Measurements from ENCODE around the gene RBPJL.

The RBPJL gene

DNA sequence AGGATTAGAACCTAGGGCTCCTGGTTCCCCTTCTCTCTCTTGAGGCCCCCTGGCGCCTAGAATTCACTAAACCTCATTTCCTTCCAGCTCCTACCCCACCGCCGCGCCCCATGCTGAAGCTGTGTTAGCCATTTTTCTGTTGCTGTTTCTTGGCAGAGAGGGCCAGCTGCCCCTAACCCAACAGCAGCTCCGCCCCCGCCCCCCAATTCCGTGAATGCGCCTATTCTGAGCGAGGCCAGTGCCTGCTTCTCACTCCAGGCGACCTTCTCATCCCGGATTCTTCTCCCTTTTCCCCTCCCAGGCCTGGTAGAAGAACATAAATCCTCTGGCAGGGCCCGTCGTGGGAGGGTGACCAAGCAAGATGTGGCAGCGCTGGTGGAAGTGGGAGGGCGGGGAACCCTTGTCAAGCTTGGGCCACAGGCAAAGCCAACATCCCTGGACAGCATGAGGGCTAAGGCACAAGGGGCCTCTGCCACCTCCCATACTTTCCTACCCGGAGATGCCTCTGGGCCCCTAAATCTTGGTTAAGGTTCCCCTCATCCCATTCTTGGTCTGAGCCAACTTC lies 518 bp downstream of the RBPJL start:
- no peak overlapping the region for H3K27ac ChIP-seq (ENCODE audit: low read length)
- no peak overlapping the region for H3K9ac ChIP-seq (ENCODE audit: low read length in 2 of 2)
- H3K27me3 ChIP-seq (ENCODE audit: control insufficient read depth in 1 of 2, insufficient read depth in 2 of 2, low read length in 2 of 2): peaks cover 41 to 49% of the 10 kb centered on the region in 2 donors
- no peak overlapping the region for H3K4me3 ChIP-seq (ENCODE audit: low read length in 2 of 2)
- H3K4me1 ChIP-seq (ENCODE audit: control insufficient read depth, insufficient read depth, low read length): peaks cover 6% of the 10 kb centered on the region
- H3K36me3 ChIP-seq (ENCODE audit: control insufficient read depth in 2 of 2, insufficient read depth in 2 of 2, low read length in 2 of 2): no peaks in the 10 kb centered on the region
- no peaks in the 10 kb centered on the region for H3K9me3 ChIP-seq (ENCODE audit: control insufficient read depth in 2 of 2, low read length in 2 of 2)

DNA sequence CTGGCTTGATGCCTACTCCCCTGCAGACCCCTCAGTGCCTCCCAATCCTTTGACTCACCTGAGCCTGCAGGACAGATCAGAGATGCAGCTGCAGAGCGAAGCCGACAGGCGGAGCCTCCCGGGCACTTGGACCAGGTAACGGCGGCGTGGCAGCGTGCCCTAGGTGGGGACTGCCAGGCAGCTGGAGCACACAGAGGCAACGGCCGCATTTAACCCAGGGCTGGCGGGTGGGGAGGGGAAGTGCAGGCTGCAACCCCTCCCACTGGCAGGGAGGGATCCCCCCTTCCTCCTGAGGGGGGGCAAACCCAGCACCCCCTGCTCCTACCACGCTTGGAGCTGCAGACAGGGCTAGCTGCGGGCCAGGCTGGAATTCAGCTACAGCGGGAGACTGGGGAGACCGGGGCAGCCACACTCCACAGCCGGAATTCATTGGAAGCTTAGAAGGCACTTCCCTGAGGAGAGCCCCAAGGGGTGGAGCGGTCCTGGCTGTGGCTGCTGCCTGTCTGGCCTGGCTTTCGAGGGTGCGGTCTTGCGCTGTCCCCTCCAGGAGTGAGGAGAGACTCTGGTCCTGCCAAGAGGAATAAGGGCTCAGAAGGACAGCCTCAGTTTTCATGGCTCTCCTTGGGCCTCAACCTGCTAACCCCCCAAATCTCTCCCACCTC lies 1.6 kb downstream of the RBPJL start, which contains the start of gene MATN4:
MATN4 (minus strand) TSS at position 183 of the 662 bp plus-strand sequence. CDS start 2,717 bp downstream, outside the sequence.
- H3K36me3 ChIP-seq (ENCODE audit: control insufficient read depth in 2 of 2, insufficient read depth in 2 of 2, low read length in 2 of 2): no peaks in the 10 kb centered on the region
- H3K9ac ChIP-seq (ENCODE audit: low read length in 2 of 2): no peak within 1 kb of the TSS
- H3K4me1 ChIP-seq (ENCODE audit: control insufficient read depth, insufficient read depth, low read length): peaks cover 6% of the 10 kb centered on the region
- no peaks in the 10 kb centered on the region for H3K9me3 ChIP-seq (ENCODE audit: control insufficient read depth in 2 of 2, low read length in 2 of 2)
- peaks cover 41 to 50% of the 10 kb centered on the region in 2 donors for H3K27me3 ChIP-seq (ENCODE audit: control insufficient read depth in 1 of 2, insufficient read depth in 2 of 2, low read length in 2 of 2)
- no peak within 1 kb of the TSS for H3K4me3 ChIP-seq (ENCODE audit: low read length in 2 of 2)
- no peak within 1 kb of the TSS for H3K27ac ChIP-seq (ENCODE audit: low read length)

- Histone ChIP-seq H3K4me1 (ENCODE audit: control insufficient read depth, insufficient read depth, low read length) (peaks cover 6% of the 10 kb centered on the region), H3K27ac (ENCODE audit: low read length) (no peak overlapping the region), H3K36me3 (ENCODE audit: control insufficient read depth in 2 of 2, insufficient read depth in 2 of 2, low read length in 2 of 2) (no peaks in the 10 kb centered on the region), H3K27me3 (ENCODE audit: control insufficient read depth in 1 of 2, insufficient read depth in 2 of 2, low read length in 2 of 2) (peaks cover 39 to 48% of the 10 kb centered on the region in 2 donors), H3K4me3 (ENCODE audit: low read length in 2 of 2) (no peak overlapping the region), H3K9ac (ENCODE audit: low read length in 2 of 2) (no peak overlapping the region), H3K9me3 (ENCODE audit: control insufficient read depth in 2 of 2, low read length in 2 of 2) (no peaks in the 10 kb centered on the region)
These were observed 2.4 kb downstream of the RBPJL start for GRCh38 chr20:45309075-45309474.

DNA sequence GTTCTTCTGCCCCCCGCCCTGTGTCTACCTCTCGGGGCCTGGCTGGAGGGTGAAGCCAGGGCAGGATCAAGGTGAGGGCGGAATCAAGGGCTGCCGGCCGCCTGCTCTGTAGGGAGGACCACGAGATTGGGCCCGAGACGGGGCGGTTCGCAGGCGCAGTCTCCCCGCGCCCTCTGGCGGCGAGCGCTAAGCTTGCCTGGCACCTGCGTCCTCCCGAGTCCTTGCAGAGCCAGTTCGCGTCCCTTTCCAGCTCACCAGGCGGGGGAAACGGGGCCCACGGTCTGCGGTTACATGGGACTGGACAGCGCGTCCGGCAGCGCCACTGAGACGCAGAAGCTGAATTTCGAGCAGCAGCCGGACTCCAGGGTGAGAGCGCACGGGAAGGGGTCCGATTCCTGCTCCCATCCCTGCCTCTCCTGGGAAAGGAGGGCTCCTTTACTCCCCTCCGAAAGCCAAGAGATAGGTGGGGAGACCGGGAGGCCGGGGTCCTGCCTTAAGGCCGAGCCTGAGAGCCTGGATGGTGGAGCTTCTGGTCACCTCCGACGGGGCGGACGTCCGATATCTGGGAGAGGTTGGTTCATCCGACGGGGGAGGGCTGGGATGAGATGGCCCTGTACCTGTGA lies 5.1 kb downstream of the RBPJL start:
- H3K4me1 ChIP-seq (ENCODE audit: control insufficient read depth, insufficient read depth, low read length): peaks cover 3% of the 10 kb centered on the region
- H3K4me3 ChIP-seq (ENCODE audit: low read length in 2 of 2): peak overlapping the region in 1 of 2 donors; percentile 8
- H3K27ac ChIP-seq (ENCODE audit: low read length): no peak overlapping the region
- H3K9me3 ChIP-seq (ENCODE audit: control insufficient read depth in 2 of 2, low read length in 2 of 2): no peaks in the 10 kb centered on the region
- H3K36me3 ChIP-seq (ENCODE audit: control insufficient read depth in 2 of 2, insufficient read depth in 2 of 2, low read length in 2 of 2): no peaks in the 10 kb centered on the region
- no peak overlapping the region for H3K9ac ChIP-seq (ENCODE audit: low read length in 2 of 2)
- peaks cover 41 to 42% of the 10 kb centered on the region in 2 donors for H3K27me3 ChIP-seq (ENCODE audit: control insufficient read depth in 1 of 2, insufficient read depth in 2 of 2, low read length in 2 of 2)

DNA sequence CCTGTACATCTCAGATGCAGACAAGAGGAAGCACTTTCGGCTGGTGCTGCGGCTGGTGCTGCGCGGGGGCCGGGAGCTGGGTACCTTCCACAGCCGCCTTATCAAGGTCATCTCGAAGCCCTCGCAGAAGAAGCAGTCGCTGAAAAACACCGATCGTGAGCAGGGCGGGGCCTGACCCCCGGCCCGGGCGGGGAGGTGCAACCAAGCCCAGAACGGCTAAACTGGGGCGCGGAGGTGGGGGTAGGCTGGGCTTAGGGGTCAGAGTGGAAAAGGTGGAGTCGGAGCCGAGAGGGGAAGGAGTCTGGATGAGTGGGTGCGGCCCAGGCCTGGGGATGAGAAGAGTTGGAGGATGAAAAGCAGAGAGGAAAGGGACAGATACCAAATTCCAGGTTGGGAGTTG lies 5.6 kb downstream of the RBPJL start:
- Histone ChIP-seq H3K9me3 (ENCODE audit: control insufficient read depth in 2 of 2, low read length in 2 of 2) (no peaks in the 10 kb centered on the region), H3K9ac (ENCODE audit: low read length in 2 of 2) (no peak overlapping the region), H3K4me1 (ENCODE audit: control insufficient read depth, insufficient read depth, low read length) (peaks cover 3% of the 10 kb centered on the region), H3K27ac (ENCODE audit: low read length) (no peak overlapping the region), H3K27me3 (ENCODE audit: control insufficient read depth in 1 of 2, insufficient read depth in 2 of 2, low read length in 2 of 2) (peaks cover 43 to 44% of the 10 kb centered on the region in 2 donors), H3K4me3 (ENCODE audit: low read length in 2 of 2) (no peak overlapping the region), H3K36me3 (ENCODE audit: control insufficient read depth in 2 of 2, insufficient read depth in 2 of 2, low read length in 2 of 2) (no peaks in the 10 kb centered on the region)

GRCh38 chr20:45313065-45313695 lies 6.5 kb downstream of the RBPJL start:
- no peak overlapping the region for H3K4me3 ChIP-seq (ENCODE audit: low read length in 2 of 2)
- no peaks in the 10 kb centered on the region for H3K36me3 ChIP-seq (ENCODE audit: control insufficient read depth in 2 of 2, insufficient read depth in 2 of 2, low read length in 2 of 2)
- H3K9me3 ChIP-seq (ENCODE audit: control insufficient read depth in 2 of 2, low read length in 2 of 2): no peaks in the 10 kb centered on the region
- H3K27me3 ChIP-seq (ENCODE audit: control insufficient read depth in 1 of 2, insufficient read depth in 2 of 2, low read length in 2 of 2): peaks cover 39 to 41% of the 10 kb centered on the region in 2 donors
- H3K27ac ChIP-seq (ENCODE audit: low read length): no peak overlapping the region
- H3K4me1 ChIP-seq (ENCODE audit: control insufficient read depth, insufficient read depth, low read length): peaks cover 3% of the 10 kb centered on the region
- no peak overlapping the region for H3K9ac ChIP-seq (ENCODE audit: low read length in 2 of 2)

- H3K4me1 ChIP-seq (ENCODE audit: control insufficient read depth, insufficient read depth, low read length): peaks cover 3% of the 10 kb centered on the region
- H3K27ac ChIP-seq (ENCODE audit: low read length): no peak overlapping the region
- H3K9me3 ChIP-seq (ENCODE audit: control insufficient read depth in 2 of 2, low read length in 2 of 2): no peaks in the 10 kb centered on the region
- H3K36me3 ChIP-seq (ENCODE audit: control insufficient read depth in 2 of 2, insufficient read depth in 2 of 2, low read length in 2 of 2): no peaks in the 10 kb centered on the region
- no peak overlapping the region for H3K9ac ChIP-seq (ENCODE audit: low read length in 2 of 2)
- no peak overlapping the region for H3K4me3 ChIP-seq (ENCODE audit: low read length in 2 of 2)
- H3K27me3 ChIP-seq (ENCODE audit: control insufficient read depth in 1 of 2, insufficient read depth in 2 of 2, low read length in 2 of 2): peaks cover 36 to 41% of the 10 kb centered on the region in 2 donors
These were observed 7.3 kb downstream of the RBPJL start for GRCh38 chr20:45313943-45314342.

DNA sequence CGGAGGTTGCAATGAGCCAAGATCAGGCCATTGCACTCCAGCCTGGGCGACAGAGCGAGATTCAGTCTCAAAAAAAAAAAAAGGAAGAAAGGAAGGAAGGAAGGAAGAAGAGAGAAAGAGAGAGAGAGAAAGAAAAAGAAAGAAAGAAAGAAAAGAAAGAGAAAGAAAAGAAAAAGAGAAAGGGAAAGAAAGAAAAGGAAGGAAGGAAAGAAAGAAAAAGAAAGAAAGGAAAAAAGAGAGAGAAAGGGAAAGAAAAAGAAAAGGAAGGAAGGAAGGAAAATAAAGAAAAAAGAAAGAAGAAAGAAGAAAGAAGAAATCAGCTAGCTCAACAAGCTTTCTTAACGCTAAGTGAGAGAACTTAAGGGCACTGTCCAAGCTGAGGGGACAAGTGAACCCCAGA lies 9.0 kb downstream of the RBPJL start:
- Histone ChIP-seq H3K36me3 (ENCODE audit: control insufficient read depth in 2 of 2, insufficient read depth in 2 of 2, low read length in 2 of 2) (no peaks in the 10 kb centered on the region), H3K4me3 (ENCODE audit: low read length in 2 of 2) (no peak overlapping the region), H3K27me3 (ENCODE audit: control insufficient read depth in 1 of 2, insufficient read depth in 2 of 2, low read length in 2 of 2) (peaks cover 36 to 39% of the 10 kb centered on the region in 2 donors), H3K9me3 (ENCODE audit: control insufficient read depth in 2 of 2, low read length in 2 of 2) (no peaks in the 10 kb centered on the region), H3K4me1 (ENCODE audit: control insufficient read depth, insufficient read depth, low read length) (peaks cover 3% of the 10 kb centered on the region), H3K9ac (ENCODE audit: low read length in 2 of 2) (no peak overlapping the region), H3K27ac (ENCODE audit: low read length) (no peak overlapping the region)

DNA sequence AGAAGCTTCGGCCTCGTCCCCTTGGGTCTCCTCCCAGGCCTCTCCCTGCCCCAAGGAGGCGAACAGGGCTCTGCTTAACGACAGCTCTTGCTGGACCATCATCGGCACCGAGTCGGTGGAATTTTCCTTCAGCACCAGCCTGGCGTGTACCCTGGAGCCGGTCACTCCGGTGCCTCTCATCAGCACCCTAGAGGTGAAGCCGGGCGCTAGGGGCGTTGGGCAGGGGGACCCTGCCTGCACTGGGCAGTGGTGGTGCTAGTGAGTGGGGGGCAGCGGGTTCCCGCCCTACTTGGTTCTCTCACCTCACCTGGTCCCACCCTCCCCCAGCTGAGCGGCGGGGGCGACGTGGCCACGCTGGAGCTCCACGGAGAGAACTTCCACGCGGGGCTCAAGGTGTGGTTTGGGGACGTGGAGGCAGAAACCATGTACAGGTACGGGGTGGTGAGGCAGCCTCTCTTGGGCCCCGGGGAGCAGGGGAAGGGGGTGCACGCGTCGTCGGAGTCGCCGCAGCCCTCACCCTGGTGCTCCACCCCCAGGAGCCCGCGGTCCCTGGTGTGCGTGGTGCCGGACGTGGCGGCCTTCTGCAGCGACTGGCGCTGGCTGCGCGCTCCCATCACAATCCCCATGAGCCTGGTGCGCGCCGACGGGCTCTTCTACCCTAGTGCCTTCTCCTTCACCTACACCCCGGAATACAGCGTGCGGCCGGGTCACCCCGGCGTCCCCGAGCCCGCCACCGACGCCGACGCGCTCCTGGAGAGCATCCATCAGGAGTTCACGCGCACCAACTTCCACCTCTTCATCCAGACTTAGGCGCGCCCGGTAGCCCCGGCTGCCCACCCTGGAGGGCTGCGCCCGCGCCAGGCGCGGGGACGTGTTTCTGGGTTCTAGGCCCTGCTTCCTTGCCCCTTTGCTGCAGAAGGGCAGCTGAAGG lies 9.8 kb downstream of the RBPJL start:
- Histone ChIP-seq H3K27me3 (ENCODE audit: control insufficient read depth in 1 of 2, insufficient read depth in 2 of 2, low read length in 2 of 2) (peaks cover 32 to 33% of the 10 kb centered on the region in 2 donors), H3K4me3 (ENCODE audit: low read length in 2 of 2) (no peak overlapping the region), H3K4me1 (ENCODE audit: control insufficient read depth, insufficient read depth, low read length) (peaks cover 3% of the 10 kb centered on the region), H3K27ac (ENCODE audit: low read length) (no peak overlapping the region), H3K36me3 (ENCODE audit: control insufficient read depth in 2 of 2, insufficient read depth in 2 of 2, low read length in 2 of 2) (no peaks in the 10 kb centered on the region), H3K9me3 (ENCODE audit: control insufficient read depth in 2 of 2, low read length in 2 of 2) (no peaks in the 10 kb centered on the region), H3K9ac (ENCODE audit: low read length in 2 of 2) (no peak overlapping the region)

DNA sequence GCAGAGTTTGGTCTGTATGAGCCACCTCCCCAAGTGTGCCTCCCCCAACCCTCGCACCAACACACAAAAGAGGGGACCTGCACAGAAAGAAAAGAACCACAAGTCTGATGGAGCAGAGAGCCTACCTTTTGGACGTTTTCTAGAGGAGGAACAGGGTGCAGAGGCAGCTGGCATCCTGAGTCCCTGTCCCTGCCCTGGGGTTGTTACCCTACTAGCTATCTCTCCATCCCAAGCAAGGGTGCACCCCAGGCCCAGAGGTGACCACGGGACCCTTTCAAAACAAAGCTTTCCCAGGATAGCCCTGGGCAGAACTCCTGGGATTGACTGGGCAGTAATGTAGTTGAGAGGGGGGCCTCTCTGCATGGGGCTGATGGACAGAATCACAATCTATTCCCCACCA lies 11.2 kb downstream of the RBPJL start:
- Histone ChIP-seq H3K4me3 (ENCODE audit: low read length in 2 of 2) (no peak overlapping the region), H3K27me3 (ENCODE audit: control insufficient read depth in 1 of 2, insufficient read depth in 2 of 2, low read length in 2 of 2) (peaks cover 21 to 28% of the 10 kb centered on the region in 2 donors), H3K36me3 (ENCODE audit: control insufficient read depth in 2 of 2, insufficient read depth in 2 of 2, low read length in 2 of 2) (no peaks in the 10 kb centered on the region), H3K4me1 (ENCODE audit: control insufficient read depth, insufficient read depth, low read length) (no peaks in the 10 kb centered on the region), H3K9me3 (ENCODE audit: control insufficient read depth in 2 of 2, low read length in 2 of 2) (no peaks in the 10 kb centered on the region), H3K9ac (ENCODE audit: low read length in 2 of 2) (no peak overlapping the region), H3K27ac (ENCODE audit: low read length) (no peak overlapping the region)

Measured in stomach smooth muscle (tissue), 2 donors.